ENCODE measurements around the gene CHSY1. TPM values are rescaled to one million over a fixed set of nuclear protein-coding genes. Genes with fewer than 3 reads are reported as not detected.

The CHSY1 gene
- total and polyA plus RNA-seq, 2 of the 13 experiments (the other 11 are each of a cell fraction or from before 2014, with no cell fraction given), result 13.3 to 13.7 TPM

DNA sequence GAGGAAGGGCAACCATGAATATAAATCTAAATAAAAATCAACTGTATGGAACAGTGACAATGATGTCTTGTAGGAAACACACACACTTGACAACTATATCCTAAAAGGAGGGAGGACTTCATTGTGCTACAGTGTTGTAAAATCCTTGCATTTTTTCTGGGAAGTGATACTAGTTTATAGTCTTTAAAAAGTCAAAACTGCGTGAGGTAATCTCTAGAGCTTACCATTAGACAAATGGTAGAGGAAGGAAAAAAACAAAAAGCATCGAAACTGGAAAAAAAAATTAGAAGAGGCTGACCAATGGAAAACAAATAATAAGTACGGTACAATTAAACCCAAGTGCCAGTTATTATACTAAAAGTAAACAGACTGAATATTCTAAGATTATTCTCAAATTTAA lies 38.7 kb downstream of the CHSY1 start:
- ChIA-PET CTCF (ENCODE audit: low intra/inter-chr PET ratio, low total read pairs) (no interaction called here), POLR2A (no interaction called here)
- DNase-seq (ENCODE audit: low spot score) (no peak), ATAC-seq (no peak), FAIRE-seq (no peak)
- H3K4me2 ChIP-seq (ENCODE audit: low read depth, low read length), result no peak overlapping the region
- no TSS peak for BruUV-seq (replicated peaks)
- H3K79me2 ChIP-seq (ENCODE audit: insufficient read depth, low read length), result peaks cover 72% of the 10 kb centered on the region
- no peak overlapping the region for H2AFZ ChIP-seq (ENCODE audit: low read length)
- no peak overlapping the region for H3K4me3 ChIP-seq (replicated peaks in 1 of 3; ENCODE audit: insufficient read depth in 1 of 3, low read depth in 2 of 3, low read length in 3 of 3)
- intact Hi-C loops (cut with micrococcal nuclease; ENCODE audit: unreplicated experiment), result no loop called here
- no peak overlapping the region for H3K9ac ChIP-seq (ENCODE audit: insufficient read depth, low read depth, low read length)
- 96% methylated on average over 3 of the region's 3 CpGs for WGBS (ENCODE audit: low lambda C conversion rate)
- H3K36me3 ChIP-seq (replicated peaks in 1 of 2; ENCODE audit: control insufficient read depth in 1 of 2, insufficient read depth in 2 of 2, low read length in 2 of 2), result peaks cover 1 to 14% of the 10 kb centered on the region in 2 experiments; a peak in 3 of 5 replicates
- in situ Hi-C loops (cut with HindIII; ENCODE audit: extremely low pct_ligation_motif_present, low pct_unique_long_range_greater_than_20kb), result no loop called here
- H3K9me3 ChIP-seq (ENCODE audit: low read length), result no peaks in the 10 kb centered on the region
- H3K27ac ChIP-seq (ENCODE audit: extremely low read length, insufficient read depth, low read length), result no peak overlapping the region
- peaks cover 25% of the 10 kb centered on the region for H4K20me1 ChIP-seq (ENCODE audit: insufficient read depth, low read length)
- H3K27me3 ChIP-seq (ENCODE audit: control insufficient read depth in 1 of 2, insufficient read depth in 2 of 2, low read length in 2 of 2), result no peaks in the 10 kb centered on the region
- peaks cover 9% of the 10 kb centered on the region for H3K4me1 ChIP-seq (ENCODE audit: insufficient read depth, low read length)
- TF ChIP-seq SMAD3 (CRISPR knock-in tag; IDR thresholded peaks at IDR 0.05) (no peak), GATA4 (IDR thresholded peaks at IDR 0.05; ENCODE audit: borderline replicate concordance, low read depth) (no peak), ASH2L (IDR thresholded peaks at IDR 0.05; ENCODE audit: insufficient read length, low read depth, low read length) (no peak), CBX5 (CRISPR knock-in tag; IDR thresholded peaks at IDR 0.05; ENCODE audit: borderline replicate concordance) (no peak), ELF1 (CRISPR knock-in tag; IDR thresholded peaks at IDR 0.05) (no peak), ZNF7 (CRISPR knock-in tag; IDR thresholded peaks at IDR 0.05) (no peak), SSRP1 (CRISPR knock-in tag; IDR thresholded peaks at IDR 0.05) (no peak), ZSCAN21 (CRISPR knock-in tag; IDR thresholded peaks at IDR 0.05; ENCODE audit: borderline replicate concordance) (no peak), ZNF224 (CRISPR knock-in tag; IDR thresholded peaks at IDR 0.05) (no peak), ISL2 (CRISPR knock-in tag; IDR thresholded peaks at IDR 0.05) (no peak), ZNF383 (CRISPR knock-in tag; IDR thresholded peaks at IDR 0.05; ENCODE audit: borderline replicate concordance) (no peak), SIN3A (IDR thresholded peaks at IDR 0.05; ENCODE audit: borderline replicate concordance, low read depth, low read length) (no peak), SNAPC4 (CRISPR knock-in tag; IDR thresholded peaks at IDR 0.05) (no peak), TAF15 (IDR thresholded peaks at IDR 0.05; ENCODE audit: low read depth, low read length, poor library complexity, severe bottlenecking) (no peak)
- TF ChIP-seq, protein P1, sequence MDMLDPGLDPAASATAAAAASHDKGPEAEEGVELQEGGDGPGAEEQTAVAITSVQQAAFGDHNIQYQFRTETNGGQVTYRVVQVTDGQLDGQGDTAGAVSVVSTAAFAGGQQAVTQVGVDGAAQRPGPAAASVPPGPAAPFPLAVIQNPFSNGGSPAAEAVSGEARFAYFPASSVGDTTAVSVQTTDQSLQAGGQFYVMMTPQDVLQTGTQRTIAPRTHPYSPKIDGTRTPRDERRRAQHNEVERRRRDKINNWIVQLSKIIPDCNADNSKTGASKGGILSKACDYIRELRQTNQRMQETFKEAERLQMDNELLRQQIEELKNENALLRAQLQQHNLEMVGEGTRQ (IDR thresholded peaks at IDR 0.05; ENCODE audit: low read depth, low read length), result no peak
- TF ChIP-seq, protein P1 (CRISPR knock-in tag; IDR thresholded peaks at IDR 0.05; ENCODE audit: borderline replicate concordance), result no peak
- TF ChIP-seq, protein P2, sequence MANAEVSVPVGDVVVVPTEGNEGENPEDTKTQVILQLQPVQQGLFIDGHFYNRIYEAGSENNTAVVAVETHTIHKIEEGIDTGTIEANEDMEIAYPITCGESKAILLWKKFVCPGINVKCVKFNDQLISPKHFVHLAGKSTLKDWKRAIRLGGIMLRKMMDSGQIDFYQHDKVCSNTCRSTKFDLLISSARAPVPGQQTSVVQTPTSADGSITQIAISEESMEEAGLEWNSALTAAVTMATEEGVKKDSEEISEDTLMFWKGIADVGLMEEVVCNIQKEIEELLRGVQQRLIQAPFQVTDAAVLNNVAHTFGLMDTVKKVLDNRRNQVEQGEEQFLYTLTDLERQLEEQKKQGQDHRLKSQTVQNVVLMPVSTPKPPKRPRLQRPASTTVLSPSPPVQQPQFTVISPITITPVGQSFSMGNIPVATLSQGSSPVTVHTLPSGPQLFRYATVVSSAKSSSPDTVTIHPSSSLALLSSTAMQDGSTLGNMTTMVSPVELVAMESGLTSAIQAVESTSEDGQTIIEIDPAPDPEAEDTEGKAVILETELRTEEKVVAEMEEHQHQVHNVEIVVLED (CRISPR knock-in tag; IDR thresholded peaks at IDR 0.05; ENCODE audit: borderline replicate concordance), result no peak

Measured in HepG2 (cell line).